K562 (cell line): ENCODE measurements around the gene MECR. TPM values are rescaled to one million over a fixed set of nuclear protein-coding genes. Genes with fewer than 3 reads are reported as not detected.

Experiments
- E4F1 ChIP-seq: fragments of 250-450 bp; sonication (Bioruptor Pico); IDR thresholded peaks from 2 replicates; pipeline ENCODE4 v1.5.0; 2021; ENCODE audit warnings: mild to moderate bottlenecking, borderline replicate concordance
- FOXK1 ChIP-seq: sonication (generic); formaldehyde crosslinking; IDR thresholded peaks from 2 replicates; pipeline ENCODE4 v1.8.0; 2022; ENCODE audit warnings: missing genetic modification reagents, mild to moderate bottlenecking, borderline replicate concordance
- GTF2F1 ChIP-seq: IDR thresholded peaks from 2 replicates; pipeline ENCODE4 v1.6.1; 2011; ENCODE audit warnings: low read depth, low read length, improper control_type of control experiment
- HDAC1 ChIP-seq, 2 experiments: fragments of 450-650 bp; IDR thresholded peaks; 2 replicates each; pipeline ENCODE4 v1.6.1; 2016 to 2017; ENCODE audit warnings: inconsistent platforms in 1 of 2, mild to moderate bottlenecking in 1 of 2, moderate library complexity in 1 of 2
- MCM5 ChIP-seq: fragments of 450-650 bp; IDR thresholded peaks from 2 replicates; pipeline ENCODE4 v1.6.1; 2016; ENCODE audit warnings: low read depth
- RBM25 ChIP-seq: fragments of 200-400 bp; formaldehyde crosslinking; IDR thresholded peaks from 2 replicates; pipeline ENCODE4 v1.6.1; 2018; ENCODE audit warnings: low read length, low read depth, moderate library complexity; ENCODE audit not compliant: severe bottlenecking
- SMARCA4 ChIP-seq: fragments of 450-650 bp; IDR thresholded peaks from 2 replicates; pipeline ENCODE4 v1.6.1; 2016
- SMARCA5 ChIP-seq: fragments of 450-650 bp; IDR thresholded peaks from 2 replicates; pipeline ENCODE4 v1.6.1; 2016
- SRSF9 ChIP-seq: fragments of 200-400 bp; formaldehyde crosslinking; IDR thresholded peaks from 2 replicates; pipeline ENCODE4 v1.6.1; 2017; ENCODE audit warnings: low read depth, low read length, borderline replicate concordance
- ZNF184 ChIP-seq: sonication (generic); formaldehyde crosslinking; IDR thresholded peaks from 2 replicates; pipeline ENCODE4 v1.5.0; 2020; ENCODE audit warnings: missing genetic modification reagents
- ZNF274 ChIP-seq: IDR thresholded peaks from 2 replicates; pipeline ENCODE4 v1.6.1; 2011; ENCODE audit warnings: low read depth, mild to moderate bottlenecking, low read length, moderate library complexity, borderline replicate concordance
- ZNF592 ChIP-seq: fragments of 450-650 bp; IDR thresholded peaks from 2 replicates; pipeline ENCODE4 v1.6.1; 2017; ENCODE audit warnings: antibody characterized with exemption, mild to moderate bottlenecking
- ZNF717 ChIP-seq: fragments of 250-450 bp; sonication (Bioruptor Pico); IDR thresholded peaks from 2 replicates; pipeline ENCODE4 v1.5.0; 2021
- polyA plus RNA-seq, 8 experiments: library from polyadenylated mRNA; depleted of rRNA in 4 of 8; stranded (reverse) in 5 of 8; unstranded in 3 of 8; fragments of >200 nt; fragmentation: Nextera tagmentation in 2 of 8; fragmentation: Illumina TruSeq in 1 of 8; extraction: Ambion mirVana in 2 of 8; extraction: Trizol in 1 of 8; gene quantifications; 2 replicates each; pipeline versions ENCODE4 v1.2.1 to v1.2.3, GENCODE V29; 2011 to 2014; ENCODE audit warnings: inconsistent platforms in 1 of 8, missing spikeins in 1 of 8
- total RNA-seq, 7 experiments: library from RNA; depleted of rRNA in 6 of 7; stranded (reverse); fragments of >200 nt in 6 of 7; fragmentation: Illumina TruSeq in 2 of 7; extraction: Trizol in 2 of 7; gene quantifications; 2 replicates each; pipeline versions ENCODE4 v1.2.1 to v1.2.3, GENCODE V29; 2011 to 2021; ENCODE audit warnings: low replicate concordance in 1 of 7
- TF ChIP-seq, protein P1 (sequence below): sonication (generic); IDR thresholded peaks from 2 replicates; pipeline ENCODE4 v1.6.1; 2016
- TF ChIP-seq, protein P2 (sequence below): fragments of 450-650 bp; formaldehyde crosslinking; IDR thresholded peaks from 2 replicates; pipeline ENCODE4 v1.4.0; 2020; ENCODE audit warnings: mild to moderate bottlenecking, moderate library complexity

The MECR gene
- total and polyA plus RNA-seq, 9 of the 15 experiments (the other 6 are each of a cell fraction or from before 2014, with no cell fraction given) = 10.4 to 58.6 (median 42.9) TPM

DNA sequence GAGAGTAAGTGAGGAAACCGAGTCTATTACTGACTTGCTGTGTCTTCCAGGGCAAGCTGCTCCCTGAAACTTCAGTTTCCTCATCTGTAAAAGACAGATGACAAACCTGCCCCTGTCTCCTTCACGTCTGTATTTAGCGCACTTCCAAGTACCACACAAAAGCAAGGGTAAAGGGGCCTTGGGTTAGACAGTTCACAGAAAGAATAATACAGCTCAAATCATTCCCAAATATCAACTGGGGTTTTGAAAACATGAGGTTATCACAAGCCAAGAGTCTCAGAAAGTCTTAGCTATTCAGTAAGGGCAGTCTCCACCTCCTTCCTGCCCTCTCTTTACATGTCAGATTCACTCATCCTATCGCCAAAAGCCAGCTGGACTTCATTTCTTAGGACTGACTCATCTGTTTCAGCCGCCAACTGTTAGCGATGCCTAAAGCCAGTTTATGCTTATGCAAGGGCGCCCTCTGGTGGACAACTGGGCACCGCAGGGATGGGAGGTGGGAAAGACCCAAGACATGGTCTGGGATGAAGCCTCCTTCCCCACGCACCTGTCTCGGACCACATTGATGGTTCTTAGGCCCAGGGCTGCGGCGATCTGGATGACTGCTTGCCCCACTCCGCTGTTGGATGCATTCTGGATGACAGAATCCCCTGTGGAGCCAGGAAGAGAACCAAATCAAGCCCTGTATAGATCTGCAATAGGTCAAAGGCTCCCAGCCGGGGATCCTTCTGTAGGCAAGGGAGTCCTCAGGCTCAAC is 28.0 kb downstream of the MECR start (continued):
- TF ChIP-seq, protein P1, sequence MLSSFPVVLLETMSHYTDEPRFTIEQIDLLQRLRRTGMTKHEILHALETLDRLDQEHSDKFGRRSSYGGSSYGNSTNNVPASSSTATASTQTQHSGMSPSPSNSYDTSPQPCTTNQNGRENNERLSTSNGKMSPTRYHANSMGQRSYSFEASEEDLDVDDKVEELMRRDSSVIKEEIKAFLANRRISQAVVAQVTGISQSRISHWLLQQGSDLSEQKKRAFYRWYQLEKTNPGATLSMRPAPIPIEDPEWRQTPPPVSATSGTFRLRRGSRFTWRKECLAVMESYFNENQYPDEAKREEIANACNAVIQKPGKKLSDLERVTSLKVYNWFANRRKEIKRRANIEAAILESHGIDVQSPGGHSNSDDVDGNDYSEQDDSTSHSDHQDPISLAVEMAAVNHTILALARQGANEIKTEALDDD = peak; percentile 81
- TF ChIP-seq HDAC1 (IDR thresholded peaks at IDR 0.05) = peak in 1 of 2 experiments; percentile 96; a peak in 2 of 4 replicates
- TF ChIP-seq ZNF592 = peak; percentile 84
- TF ChIP-seq RBM25 = no peak
- no peak for TF ChIP-seq MCM5
- no peak for TF ChIP-seq ZNF717 (CRISPR knock-in tag)
- TF ChIP-seq FOXK1 (CRISPR knock-in tag) = no peak
- TF ChIP-seq ZNF184 (CRISPR knock-in tag) = no peak
- no peak for TF ChIP-seq ZNF274
- TF ChIP-seq, protein P2, sequence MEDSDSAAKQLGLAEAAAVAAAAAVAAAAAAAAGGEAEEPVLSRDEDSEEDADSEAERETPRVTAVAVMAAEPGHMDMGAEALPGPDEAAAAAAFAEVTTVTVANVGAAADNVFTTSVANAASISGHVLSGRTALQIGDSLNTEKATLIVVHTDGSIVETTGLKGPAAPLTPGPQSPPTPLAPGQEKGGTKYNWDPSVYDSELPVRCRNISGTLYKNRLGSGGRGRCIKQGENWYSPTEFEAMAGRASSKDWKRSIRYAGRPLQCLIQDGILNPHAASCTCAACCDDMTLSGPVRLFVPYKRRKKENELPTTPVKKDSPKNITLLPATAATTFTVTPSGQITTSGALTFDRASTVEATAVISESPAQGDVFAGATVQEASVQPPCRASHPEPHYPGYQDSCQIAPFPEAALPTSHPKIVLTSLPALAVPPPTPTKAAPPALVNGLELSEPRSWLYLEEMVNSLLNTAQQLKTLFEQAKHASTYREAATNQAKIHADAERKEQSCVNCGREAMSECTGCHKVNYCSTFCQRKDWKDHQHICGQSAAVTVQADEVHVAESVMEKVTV (CRISPR knock-in tag) = peak; percentile 98
- peak; percentile 92 for TF ChIP-seq SMARCA4
- TF ChIP-seq E4F1 (CRISPR knock-in tag) = no peak
- no peak for TF ChIP-seq GTF2F1
- TF ChIP-seq SRSF9 = no peak
- no peak for TF ChIP-seq SMARCA5
